ENCODE measurements around the gene BCR. TPM values are rescaled to one million over a fixed set of nuclear protein-coding genes. Genes with fewer than 3 reads are reported as not detected.

Gene BCR
- total RNA-seq, 1 donor: 28.6 TPM

- Histone ChIP-seq H3K27ac (ENCODE audit: low read depth, low read length) (no peak overlapping the region), H3K79me2 (ENCODE audit: insufficient read depth, low read length) (peaks cover 74% of the 10 kb centered on the region), H3K4me2 (ENCODE audit: insufficient read depth, low read length) (no peak overlapping the region), H3K9me3 (ENCODE audit: low read depth, low read length) (no peaks in the 10 kb centered on the region), H2AFZ (ENCODE audit: low read length) (no peak overlapping the region), H3K4me3 (ENCODE audit: insufficient read depth, low read length) (no peak overlapping the region), H3K4me1 (ENCODE audit: insufficient read depth, low read length) (peaks cover 17% of the 10 kb centered on the region), H4K20me1 (ENCODE audit: insufficient read depth, low read length) (peaks cover 72% of the 10 kb centered on the region), H3K36me3 (ENCODE audit: insufficient read depth, low read length) (no peaks in the 10 kb centered on the region), H3K27me3 (ENCODE audit: insufficient read depth, low read length) (no peaks in the 10 kb centered on the region)
- no peak for DNase-seq (ENCODE audit: insufficient read length, low spot score, missing footprints)
- no peak for TF ChIP-seq CTCF (IDR thresholded peaks at IDR 0.05; ENCODE audit: extremely low read depth, low read depth, low read length)
These were observed 34.1 kb downstream of the BCR start for GRCh38 chr22:23214398-23214797.

- Histone ChIP-seq H2AFZ (ENCODE audit: low read length) (no peak overlapping the region), H3K36me3 (ENCODE audit: insufficient read depth, low read length) (no peaks in the 10 kb centered on the region), H3K4me2 (ENCODE audit: insufficient read depth, low read length) (peak overlapping the region; percentile 16), H3K4me3 (ENCODE audit: insufficient read depth, low read length) (no peak overlapping the region), H3K4me1 (ENCODE audit: insufficient read depth, low read length) (peaks cover 29% of the 10 kb centered on the region), H3K27ac (ENCODE audit: low read depth, low read length) (no peak overlapping the region), H3K27me3 (ENCODE audit: insufficient read depth, low read length) (no peaks in the 10 kb centered on the region), H3K79me2 (ENCODE audit: insufficient read depth, low read length) (peaks cover 80% of the 10 kb centered on the region), H4K20me1 (ENCODE audit: insufficient read depth, low read length) (peaks cover 79% of the 10 kb centered on the region), H3K9me3 (ENCODE audit: low read depth, low read length) (no peaks in the 10 kb centered on the region)
- no peak for DNase-seq (ENCODE audit: insufficient read length, low spot score, missing footprints)
- no peak for TF ChIP-seq CTCF (IDR thresholded peaks at IDR 0.05; ENCODE audit: extremely low read depth, low read depth, low read length)
These were observed 35.3 kb downstream of the BCR start for GRCh38 chr22:23215294-23216241.

- DNase-seq (ENCODE audit: insufficient read length, low spot score, missing footprints): no peak
- Histone ChIP-seq H3K4me1 (ENCODE audit: insufficient read depth, low read length) (peaks cover 37% of the 10 kb centered on the region), H2AFZ (ENCODE audit: low read length) (no peak overlapping the region), H3K27me3 (ENCODE audit: insufficient read depth, low read length) (no peaks in the 10 kb centered on the region), H3K9me3 (ENCODE audit: low read depth, low read length) (no peaks in the 10 kb centered on the region), H3K79me2 (ENCODE audit: insufficient read depth, low read length) (peaks cover 85% of the 10 kb centered on the region), H3K4me3 (ENCODE audit: insufficient read depth, low read length) (no peak overlapping the region), H3K36me3 (ENCODE audit: insufficient read depth, low read length) (no peaks in the 10 kb centered on the region), H3K4me2 (ENCODE audit: insufficient read depth, low read length) (no peak overlapping the region), H4K20me1 (ENCODE audit: insufficient read depth, low read length) (peaks cover 86% of the 10 kb centered on the region), H3K27ac (ENCODE audit: low read depth, low read length) (no peak overlapping the region)
- TF ChIP-seq CTCF (IDR thresholded peaks at IDR 0.05; ENCODE audit: extremely low read depth, low read depth, low read length): no peak
These were observed 36.3 kb downstream of the BCR start for GRCh38 chr22:23216461-23217170.

Measured in osteoblast (primary cell).